ENCODE measurements around the gene RNF113A.
"Not testable (repeated sequence)": the region's sequence is repeated elsewhere in the genome, so short reads cannot be mapped to it uniquely, and the experiment has no call there.

Gene RNF113A

DNA sequence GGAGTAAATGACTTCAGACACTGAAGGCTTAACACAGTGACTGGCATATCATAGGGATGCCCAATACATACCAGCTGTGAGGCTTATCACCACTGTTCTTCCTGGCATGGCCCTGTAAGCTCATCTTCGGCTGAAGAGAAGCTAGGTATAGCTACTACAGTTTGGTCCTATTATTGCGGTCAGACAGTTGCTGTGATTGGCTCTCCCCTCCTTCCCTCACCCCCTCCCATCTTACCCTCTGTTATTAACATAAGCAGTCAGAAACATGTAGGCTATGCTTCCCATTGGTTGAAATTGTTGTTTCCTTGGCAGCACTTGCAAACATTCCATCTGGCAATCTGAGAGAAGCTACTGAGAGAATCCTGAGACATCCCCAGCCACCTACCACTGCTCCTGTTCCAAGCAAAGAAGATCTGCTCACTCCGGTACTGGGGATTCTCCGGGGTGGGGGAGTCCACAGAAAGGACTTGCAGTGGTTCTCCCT, 24.4 kb upstream of the RNF113A start, which contains the start of gene AKAP14:
Gene AKAP14 (plus strand): TSS at position 51 of the 484 bp plus-strand sequence. CDS start 7,331 bp downstream, outside the sequence.
- Histone ChIP-seq H3K79me2 (ENCODE audit: control insufficient read depth, low read length) (no peaks in the 10 kb centered on the region), H3K9me2 (replicated peaks; ENCODE audit: control insufficient read depth, low read length) (no peaks in the 10 kb centered on the region), H3K9me3 (ENCODE audit: control insufficient read depth, insufficient read depth, low read length) (no peaks in the 10 kb centered on the region), H3K27ac (ENCODE audit: low read depth, low read length) (no peak within 1 kb of the TSS), H3K27me3 (ENCODE audit: control insufficient read depth, low read length) (no peaks in the 10 kb centered on the region), H3K4me2 (ENCODE audit: low read length) (no peak within 1 kb of the TSS), H3K4me1 (ENCODE audit: control insufficient read depth, low read length) (no peaks in the 10 kb centered on the region), H3K36me3 (ENCODE audit: control insufficient read depth, low read length) (no peaks in the 10 kb centered on the region), H4K20me1 (ENCODE audit: control insufficient read depth, insufficient read depth, low read depth, low read length) (no peaks in the 10 kb centered on the region), H3F3A (ENCODE audit: control insufficient read depth, insufficient read depth) (no peaks in the 10 kb centered on the region), H3K4me3 (ENCODE audit: low read length) (no peak within 1 kb of the TSS)
- TF ChIP-seq, protein P1, sequence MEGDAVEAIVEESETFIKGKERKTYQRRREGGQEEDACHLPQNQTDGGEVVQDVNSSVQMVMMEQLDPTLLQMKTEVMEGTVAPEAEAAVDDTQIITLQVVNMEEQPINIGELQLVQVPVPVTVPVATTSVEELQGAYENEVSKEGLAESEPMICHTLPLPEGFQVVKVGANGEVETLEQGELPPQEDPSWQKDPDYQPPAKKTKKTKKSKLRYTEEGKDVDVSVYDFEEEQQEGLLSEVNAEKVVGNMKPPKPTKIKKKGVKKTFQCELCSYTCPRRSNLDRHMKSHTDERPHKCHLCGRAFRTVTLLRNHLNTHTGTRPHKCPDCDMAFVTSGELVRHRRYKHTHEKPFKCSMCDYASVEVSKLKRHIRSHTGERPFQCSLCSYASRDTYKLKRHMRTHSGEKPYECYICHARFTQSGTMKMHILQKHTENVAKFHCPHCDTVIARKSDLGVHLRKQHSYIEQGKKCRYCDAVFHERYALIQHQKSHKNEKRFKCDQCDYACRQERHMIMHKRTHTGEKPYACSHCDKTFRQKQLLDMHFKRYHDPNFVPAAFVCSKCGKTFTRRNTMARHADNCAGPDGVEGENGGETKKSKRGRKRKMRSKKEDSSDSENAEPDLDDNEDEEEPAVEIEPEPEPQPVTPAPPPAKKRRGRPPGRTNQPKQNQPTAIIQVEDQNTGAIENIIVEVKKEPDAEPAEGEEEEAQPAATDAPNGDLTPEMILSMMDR (IDR thresholded peaks at IDR 0.05; ENCODE audit: low read depth, low read length, poor library complexity, severe bottlenecking) = no peak
- no peak for TF ChIP-seq EZH2phosphoT487 (IDR thresholded peaks at IDR 0.05; ENCODE audit: borderline replicate concordance, low read length)

DNA sequence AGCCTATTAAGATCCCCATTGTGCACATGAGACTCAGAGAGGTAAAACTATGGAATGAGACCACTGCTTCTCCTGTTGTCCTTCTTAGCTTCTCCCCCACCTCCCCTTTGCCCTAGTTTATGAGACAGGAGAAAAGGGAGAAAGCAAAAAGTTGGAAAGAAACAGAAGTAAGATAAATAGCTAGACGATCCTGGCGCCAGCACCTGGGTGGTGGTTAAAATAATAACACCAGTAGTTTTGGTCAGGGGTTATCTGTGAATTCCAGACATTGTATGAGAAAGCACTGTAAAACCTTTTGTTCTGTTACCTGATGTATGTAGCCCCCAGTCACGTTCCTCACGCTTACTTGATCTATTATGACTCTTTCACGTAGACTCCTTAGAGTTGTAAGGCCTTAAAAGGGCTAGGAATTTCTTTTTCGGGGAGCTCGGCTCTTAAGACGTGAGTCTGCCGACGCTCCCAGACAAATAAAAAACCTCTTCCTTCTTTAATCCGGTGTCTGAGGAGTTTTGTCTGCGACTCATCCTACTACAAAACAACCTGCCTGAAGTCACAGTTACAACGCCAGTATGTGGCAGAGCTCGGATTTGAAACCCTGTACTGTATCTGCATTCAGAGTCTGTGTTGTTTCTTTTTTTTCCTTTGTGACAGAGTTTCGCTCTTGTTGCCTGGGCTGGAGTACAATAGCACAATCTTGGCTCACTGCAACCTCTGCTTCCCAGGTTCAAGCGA, 20.6 kb upstream of the RNF113A start:
- not testable (repeated sequence) for H3K27me3 ChIP-seq (ENCODE audit: control insufficient read depth, low read length); H3K4me2 ChIP-seq (ENCODE audit: low read length); H3K9me3 ChIP-seq (ENCODE audit: control insufficient read depth, insufficient read depth, low read length); H3K4me3 ChIP-seq (ENCODE audit: low read length); H3K4me1 ChIP-seq (ENCODE audit: control insufficient read depth, low read length); H3K27ac ChIP-seq (ENCODE audit: low read depth, low read length); H4K20me1 ChIP-seq (ENCODE audit: control insufficient read depth, insufficient read depth, low read depth, low read length); H3F3A ChIP-seq (ENCODE audit: control insufficient read depth, insufficient read depth); H3K79me2 ChIP-seq (ENCODE audit: control insufficient read depth, low read length); H3K9me2 ChIP-seq (replicated peaks; ENCODE audit: control insufficient read depth, low read length); H3K36me3 ChIP-seq (ENCODE audit: control insufficient read depth, low read length)

DNA sequence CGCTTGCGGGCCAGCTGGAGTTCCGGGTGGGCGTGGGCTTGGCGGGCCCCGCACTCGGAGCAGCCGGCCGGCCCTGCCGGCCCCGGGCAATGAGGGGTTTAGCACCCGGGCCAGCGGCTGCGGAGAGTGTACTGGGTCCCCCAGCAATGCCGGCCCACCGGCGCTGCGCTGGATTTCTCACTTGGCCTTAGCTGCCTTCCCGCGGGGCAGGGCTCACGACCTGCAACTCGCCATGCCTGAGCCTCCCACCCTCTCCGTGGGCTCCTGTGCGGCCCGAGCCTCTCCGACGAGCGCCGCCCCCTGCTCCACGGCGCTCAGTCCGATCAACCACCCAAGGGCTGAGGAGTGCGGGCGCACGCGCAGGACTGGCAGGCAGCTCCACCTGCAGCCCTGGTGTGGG, 19.1 kb upstream of the RNF113A start:
- not testable (repeated sequence) for H3K79me2 ChIP-seq (ENCODE audit: control insufficient read depth, low read length); H3F3A ChIP-seq (ENCODE audit: control insufficient read depth, insufficient read depth); H3K4me1 ChIP-seq (ENCODE audit: control insufficient read depth, low read length); H4K20me1 ChIP-seq (ENCODE audit: control insufficient read depth, insufficient read depth, low read depth, low read length); H3K4me2 ChIP-seq (ENCODE audit: low read length); H3K4me3 ChIP-seq (ENCODE audit: low read length); H3K9me3 ChIP-seq (ENCODE audit: control insufficient read depth, insufficient read depth, low read length); H3K27me3 ChIP-seq (ENCODE audit: control insufficient read depth, low read length); H3K27ac ChIP-seq (ENCODE audit: low read depth, low read length); H3K9me2 ChIP-seq (replicated peaks; ENCODE audit: control insufficient read depth, low read length); H3K36me3 ChIP-seq (ENCODE audit: control insufficient read depth, low read length)

DNA sequence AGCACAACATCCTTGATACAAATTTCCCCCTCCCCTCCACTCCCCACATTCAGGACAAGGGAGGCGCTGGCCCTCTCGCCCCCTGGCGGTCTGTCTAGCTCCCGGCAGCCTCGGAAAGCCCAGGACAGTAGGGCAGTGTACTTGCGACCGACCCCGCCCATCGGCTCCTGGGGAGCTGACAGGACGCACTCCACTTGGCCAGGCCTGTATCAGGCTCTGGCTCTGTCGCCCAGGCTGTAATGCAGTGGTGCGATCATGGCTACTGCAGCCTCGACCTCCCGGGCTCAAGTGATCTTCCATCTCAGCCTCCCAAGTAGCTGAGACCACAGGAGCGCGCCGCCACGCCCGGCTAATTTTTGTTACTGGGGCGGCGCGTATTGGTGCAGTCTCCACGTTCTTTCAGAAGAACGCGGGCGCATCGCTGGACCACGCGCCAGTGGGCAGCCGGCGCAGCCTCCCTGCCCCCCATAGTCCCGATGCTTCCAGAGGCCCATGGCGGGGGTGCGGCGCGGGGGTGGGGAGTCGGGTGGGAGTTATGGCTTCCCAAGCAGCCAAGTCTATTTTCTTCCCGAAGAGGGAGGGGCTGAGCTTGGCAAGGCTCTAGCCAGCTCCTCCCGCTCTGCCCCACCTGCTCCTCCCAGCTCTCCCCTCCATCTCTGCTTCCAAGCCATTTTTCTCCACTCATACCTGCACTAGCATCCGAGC, 16.3 kb upstream of the RNF113A start:
- no peaks in the 10 kb centered on the region for H3K9me3 ChIP-seq (ENCODE audit: control insufficient read depth, insufficient read depth, low read length)
- H3K4me1 ChIP-seq (ENCODE audit: control insufficient read depth, low read length) = peaks cover 6% of the 10 kb centered on the region
- TF ChIP-seq EZH2phosphoT487 (IDR thresholded peaks at IDR 0.05; ENCODE audit: borderline replicate concordance, low read length) = no peak
- TF ChIP-seq, protein P1 (IDR thresholded peaks at IDR 0.05; ENCODE audit: low read depth, low read length, poor library complexity, severe bottlenecking) = peak; percentile 63
- H3K79me2 ChIP-seq (ENCODE audit: control insufficient read depth, low read length) = no peaks in the 10 kb centered on the region
- H3K36me3 ChIP-seq (ENCODE audit: control insufficient read depth, low read length) = no peaks in the 10 kb centered on the region
- H3K27ac ChIP-seq (ENCODE audit: low read depth, low read length) = no peak overlapping the region
- no peaks in the 10 kb centered on the region for H3K27me3 ChIP-seq (ENCODE audit: control insufficient read depth, low read length)
- H3K9me2 ChIP-seq (replicated peaks; ENCODE audit: control insufficient read depth, low read length) = no peaks in the 10 kb centered on the region
- H4K20me1 ChIP-seq (ENCODE audit: control insufficient read depth, insufficient read depth, low read depth, low read length) = no peaks in the 10 kb centered on the region
- H3K4me3 ChIP-seq (ENCODE audit: low read length) = peak overlapping the region; percentile 67
- H3K4me2 ChIP-seq (ENCODE audit: low read length) = peak overlapping the region; percentile 65
- no peaks in the 10 kb centered on the region for H3F3A ChIP-seq (ENCODE audit: control insufficient read depth, insufficient read depth)
